Keratinocyte (primary cell): ENCODE results near the gene RRP36. TPM values are rescaled to one million over a fixed set of nuclear protein-coding genes. Genes with fewer than 3 reads are reported as not detected.

Experiments used
- DNase-seq: peaks from one replicate; pipeline ENCODE4 v3.0.0-alpha.2; 2011; ENCODE audit warnings: low read depth, missing footprints, low spot score
- FAIRE-seq: peaks from 2 replicates; lab custom pipeline; 2011; peaks lifted over from hg19 to GRCh38; lab: Jason Lieb, UNC
- H2AFZ ChIP-seq: 2 replicates; pipeline ENCODE4 v1.6.0; 2012; ENCODE audit warnings: low read length, control low read depth, inconsistent platforms; ENCODE audit not compliant: control insufficient read depth
- H3K27ac ChIP-seq: 2 replicates; pipeline ENCODE4 v1.5.1; 2011; ENCODE audit warnings: low read length; ENCODE audit not compliant: control insufficient read depth, insufficient read depth
- H3K27me3 ChIP-seq: 3 replicates; pipeline ENCODE4 v1.6.0; 2011; ENCODE audit warnings: low read length; ENCODE audit not compliant: control insufficient read depth, insufficient read depth; ENCODE audit errors: extremely low read depth
- H3K36me3 ChIP-seq, 2 experiments: 2 replicates in 1 of 2; 3 replicates in 1 of 2; pipeline ENCODE4 v1.5.1; 2011; ENCODE audit warnings: low read length in 2 of 2, mild to moderate bottlenecking in 1 of 2; ENCODE audit not compliant: control insufficient read depth in 2 of 2, insufficient read depth in 2 of 2; ENCODE audit errors: extremely low read depth in 1 of 2
- H3K4me1 ChIP-seq: 3 replicates; pipeline ENCODE4 v1.5.1; 2011; ENCODE audit warnings: low read length; ENCODE audit not compliant: control insufficient read depth, insufficient read depth; ENCODE audit errors: extremely low read depth
- H3K4me2 ChIP-seq: 3 replicates; pipeline ENCODE4 v1.6.0; 2011; ENCODE audit warnings: low read depth, low read length; ENCODE audit not compliant: control insufficient read depth, insufficient read depth; ENCODE audit errors: extremely low read depth
- H3K4me3 ChIP-seq, 3 experiments: fragments of 200-600 bp in 1 of 3; sonication (generic) in 1 of 3; 2 replicates in 2 of 3; 3 replicates in 1 of 3; pipeline ENCODE4 v1.5.1; 2011 to 2016; ENCODE audit warnings: low read length in 3 of 3, mild to moderate bottlenecking in 3 of 3, control low read depth in 2 of 3, inconsistent platforms in 1 of 3, low read depth in 1 of 3, mixed read lengths in 1 of 3, mixed run types in 1 of 3, moderate library complexity in 1 of 3; ENCODE audit not compliant: control insufficient read depth in 2 of 3, insufficient read depth in 2 of 3; ENCODE audit errors: extremely low read depth in 1 of 3
- H3K79me2 ChIP-seq: 2 replicates; pipeline ENCODE4 v1.6.0; 2012; ENCODE audit warnings: low read length; ENCODE audit not compliant: control insufficient read depth, insufficient read depth
- H3K9ac ChIP-seq: 3 replicates; pipeline ENCODE4 v1.6.0; 2011; ENCODE audit warnings: low read length; ENCODE audit not compliant: control insufficient read depth, insufficient read depth; ENCODE audit errors: extremely low read depth
- H3K9me1 ChIP-seq: 3 replicates; pipeline ENCODE4 v1.6.0; 2011; ENCODE audit warnings: low read length; ENCODE audit not compliant: control insufficient read depth, insufficient read depth; ENCODE audit errors: extremely low read depth
- H3K9me3 ChIP-seq: 2 replicates; pipeline ENCODE4 v1.5.1; 2012; ENCODE audit warnings: low read depth, low read length; ENCODE audit not compliant: control insufficient read depth
- H4K20me1 ChIP-seq: 3 replicates; pipeline ENCODE4 v1.6.0; 2011; ENCODE audit warnings: low read length; ENCODE audit not compliant: control insufficient read depth, insufficient read depth; ENCODE audit errors: extremely low read depth
- EZH2 ChIP-seq: IDR thresholded peaks from one replicate; pipeline ENCODE4 v1.6.1; 2012; ENCODE audit warnings: inconsistent platforms, mild to moderate bottlenecking, low read length, moderate library complexity
- dilution Hi-C: fragments of 300-500 bp; cut with MboI; formaldehyde crosslinking; loops from one replicate; pipeline ENCODE4 v1.7.0; 2020; ENCODE audit warnings: low sequenced_read_pairs; ENCODE audit not compliant: extremely low pct_ligation_motif_present
- polyA plus RNA-seq, 5 experiments: library from polyadenylated mRNA; depleted of rRNA in 3 of 5; stranded (reverse) in 3 of 5; stranded (forward) in 1 of 5; unstranded in 1 of 5; fragments of >200 nt; gene quantifications; 1 replicate in 1 of 5; 2 replicates in 3 of 5; 3 replicates in 1 of 5; pipeline versions ENCODE4 v1.2.1 to v1.2.3, GENCODE V29; 2011 to 2012; ENCODE audit warnings: missing spikeins in 2 of 5, low read depth in 1 of 5, low replicate concordance in 1 of 5
- TF ChIP-seq, protein P1 (sequence below), 3 experiments: IDR thresholded peaks in 1 of 3; conservative IDR thresholded peaks in 1 of 3; optimal IDR thresholded peaks in 1 of 3; 2 replicates in 2 of 3; 3 replicates in 1 of 3; pipeline versions ENCODE3 to v1.5.1; 2011; ENCODE audit warnings: low read length in 3 of 3, mild to moderate bottlenecking in 3 of 3, moderate library complexity in 2 of 3, control low read depth in 1 of 3, inconsistent platforms in 1 of 3; ENCODE audit not compliant: insufficient read depth in 2 of 3; ENCODE audit errors: extremely low read depth in 1 of 3

The RRP36 gene
- polyA plus RNA-seq, 1 donor (not counting 4 experiments of a cell fraction or from before 2014, with no cell fraction given), result 67.5 TPM

- peaks cover 2% of the 10 kb centered on the region for H4K20me1 ChIP-seq
- dilution Hi-C loops, result no loop called here
- no peak for FAIRE-seq
- no peaks in the 10 kb centered on the region for H3K79me2 ChIP-seq
- H3K36me3 ChIP-seq, result peaks cover 30 to 34% of the 10 kb centered on the region in 2 experiments
- no peaks in the 10 kb centered on the region for H3K9me1 ChIP-seq
- H3K9me3 ChIP-seq, result no peaks in the 10 kb centered on the region
- no peak overlapping the region for H3K9ac ChIP-seq
- no peaks in the 10 kb centered on the region for H3K27me3 ChIP-seq
- no peak for DNase-seq
- H3K4me2 ChIP-seq, result no peak overlapping the region
- H3K4me1 ChIP-seq, result no peaks in the 10 kb centered on the region
- TF ChIP-seq EZH2, result no peak
- TF ChIP-seq, protein P1, sequence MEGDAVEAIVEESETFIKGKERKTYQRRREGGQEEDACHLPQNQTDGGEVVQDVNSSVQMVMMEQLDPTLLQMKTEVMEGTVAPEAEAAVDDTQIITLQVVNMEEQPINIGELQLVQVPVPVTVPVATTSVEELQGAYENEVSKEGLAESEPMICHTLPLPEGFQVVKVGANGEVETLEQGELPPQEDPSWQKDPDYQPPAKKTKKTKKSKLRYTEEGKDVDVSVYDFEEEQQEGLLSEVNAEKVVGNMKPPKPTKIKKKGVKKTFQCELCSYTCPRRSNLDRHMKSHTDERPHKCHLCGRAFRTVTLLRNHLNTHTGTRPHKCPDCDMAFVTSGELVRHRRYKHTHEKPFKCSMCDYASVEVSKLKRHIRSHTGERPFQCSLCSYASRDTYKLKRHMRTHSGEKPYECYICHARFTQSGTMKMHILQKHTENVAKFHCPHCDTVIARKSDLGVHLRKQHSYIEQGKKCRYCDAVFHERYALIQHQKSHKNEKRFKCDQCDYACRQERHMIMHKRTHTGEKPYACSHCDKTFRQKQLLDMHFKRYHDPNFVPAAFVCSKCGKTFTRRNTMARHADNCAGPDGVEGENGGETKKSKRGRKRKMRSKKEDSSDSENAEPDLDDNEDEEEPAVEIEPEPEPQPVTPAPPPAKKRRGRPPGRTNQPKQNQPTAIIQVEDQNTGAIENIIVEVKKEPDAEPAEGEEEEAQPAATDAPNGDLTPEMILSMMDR (optimal IDR thresholded peaks at IDR 0.05 in 1 of 3, IDR thresholded peaks at IDR 0.05 in 1 of 3, conservative IDR thresholded peaks at IDR 0.05 in 1 of 3; ENCODE audit: extremely low read depth in 1 of 3, insufficient read depth in 2 of 3, low read length in 3 of 3), result no peak
- no peak overlapping the region for H2AFZ ChIP-seq
- no peak overlapping the region for H3K27ac ChIP-seq
- no peak overlapping the region for H3K4me3 ChIP-seq
Observed at GRCh38 chr6:43037197-43037596, 15.8 kb downstream of the RRP36 start.

DNA sequence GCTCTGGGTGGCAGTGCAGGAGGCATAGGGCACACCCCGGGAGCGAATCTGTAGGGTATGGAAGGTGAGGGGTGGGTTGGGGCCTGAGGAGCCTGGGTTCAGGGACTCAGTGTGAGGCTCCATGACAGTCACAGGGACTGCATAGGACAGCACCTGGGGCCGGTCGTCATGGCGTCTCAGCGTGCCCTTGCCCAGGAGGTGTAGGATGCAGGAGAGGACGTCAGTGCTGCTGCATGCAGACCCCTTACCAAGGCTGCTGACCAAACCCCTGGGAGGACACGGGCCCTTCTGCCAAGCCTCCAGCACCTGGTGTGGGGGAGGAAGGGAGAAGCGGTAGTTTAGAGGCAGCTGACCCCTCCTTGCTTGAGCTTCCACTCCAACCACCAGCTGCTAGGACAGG lies 16.3 kb downstream of the RRP36 start:
- Histone ChIP-seq H3K4me1 (no peaks in the 10 kb centered on the region), H3K9ac (no peak overlapping the region), H3K36me3 (peaks cover 30 to 35% of the 10 kb centered on the region in 2 experiments), H3K4me3 (no peak overlapping the region), H4K20me1 (peaks cover 2% of the 10 kb centered on the region), H3K9me1 (no peaks in the 10 kb centered on the region), H3K9me3 (no peaks in the 10 kb centered on the region), H3K27ac (no peak overlapping the region), H3K4me2 (no peak overlapping the region), H2AFZ (no peak overlapping the region), H3K79me2 (no peaks in the 10 kb centered on the region), H3K27me3 (no peaks in the 10 kb centered on the region)
- FAIRE-seq (no peak), DNase-seq (no peak)
- dilution Hi-C loops, result no loop called here
- TF ChIP-seq, protein P1 (optimal IDR thresholded peaks at IDR 0.05 in 1 of 3, IDR thresholded peaks at IDR 0.05 in 1 of 3, conservative IDR thresholded peaks at IDR 0.05 in 1 of 3; ENCODE audit: extremely low read depth in 1 of 3, insufficient read depth in 2 of 3, low read length in 3 of 3), result no peak
- no peak for TF ChIP-seq EZH2
